NCI-H524 treated with DMSO at 0.1 percent for 48 hours (cell line): Measurements from ENCODE around the gene CDC42BPB.

Source experiments
- DNase-seq: peaks from one replicate; lab custom pipeline; 2025; lab: John Stamatoyannopoulos, UW

CDC42BPB gene

DNA sequence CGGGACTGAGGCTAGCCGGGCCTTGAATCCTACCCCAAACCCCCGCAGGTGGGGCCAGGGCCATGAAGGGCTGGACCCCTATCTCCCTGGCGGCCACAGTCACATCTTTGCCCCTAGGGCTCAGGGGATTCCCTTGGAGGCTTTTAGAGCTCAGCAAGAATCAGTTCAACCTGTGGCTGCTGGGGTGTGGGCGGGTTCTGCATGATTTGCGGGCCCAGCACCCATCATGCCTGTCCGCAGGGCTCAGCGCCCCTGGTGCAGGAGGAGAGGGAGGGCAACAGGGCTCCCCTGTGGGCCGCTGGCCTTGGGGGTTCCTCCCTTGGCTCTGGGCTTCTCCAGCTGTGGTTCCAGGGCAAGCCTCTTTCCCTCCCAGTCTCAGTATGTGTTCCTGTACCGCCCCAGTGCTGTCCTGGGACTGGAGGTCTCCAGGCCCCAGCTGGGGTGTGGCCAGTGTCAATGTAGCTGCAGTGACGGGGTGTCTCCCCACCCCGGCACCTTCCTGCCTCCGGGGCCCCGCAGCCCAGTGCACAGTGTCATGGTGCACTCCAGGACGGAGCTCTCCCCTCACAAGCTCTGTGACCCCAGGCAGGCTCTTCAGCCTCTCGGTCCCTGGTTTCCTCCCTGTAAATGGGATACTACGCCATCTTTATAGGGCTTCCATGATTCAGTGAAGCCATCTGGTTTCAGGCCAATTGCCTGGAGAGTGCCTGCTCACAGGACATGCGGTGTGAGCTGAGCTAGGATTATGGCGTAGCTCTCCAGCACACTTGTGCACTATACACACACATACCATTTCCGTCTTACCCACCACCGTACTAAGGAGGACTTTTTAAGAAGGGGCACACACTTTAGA, 16.8 kb upstream of the CDC42BPB start:
- DNase-seq = no peak

DNA sequence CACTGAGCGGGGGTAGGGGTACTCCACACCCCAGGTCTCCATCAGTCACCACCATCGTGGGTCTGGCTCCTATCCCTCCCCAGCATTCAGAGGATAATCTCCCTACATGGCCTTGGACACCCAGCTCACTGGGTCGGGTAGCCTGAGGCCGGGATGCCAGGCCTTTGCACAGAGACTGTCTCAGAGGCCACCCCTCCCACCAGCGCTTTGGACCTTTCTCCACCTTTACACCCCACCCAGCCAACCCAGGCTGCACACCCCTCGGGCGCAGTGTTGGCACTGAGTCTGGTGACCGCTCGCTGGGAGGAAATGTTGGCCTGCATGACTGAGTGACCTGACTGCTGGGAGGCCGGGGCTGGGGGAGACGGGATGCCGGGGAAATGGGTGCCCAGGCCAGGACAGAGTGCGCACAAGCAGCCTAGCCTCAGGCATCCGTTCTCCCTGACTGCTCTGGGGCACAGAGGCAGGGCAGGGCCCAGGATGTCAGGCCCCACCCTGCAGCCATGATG, 16.1 kb upstream of the CDC42BPB start:
- DNase-seq = no peak

DNA sequence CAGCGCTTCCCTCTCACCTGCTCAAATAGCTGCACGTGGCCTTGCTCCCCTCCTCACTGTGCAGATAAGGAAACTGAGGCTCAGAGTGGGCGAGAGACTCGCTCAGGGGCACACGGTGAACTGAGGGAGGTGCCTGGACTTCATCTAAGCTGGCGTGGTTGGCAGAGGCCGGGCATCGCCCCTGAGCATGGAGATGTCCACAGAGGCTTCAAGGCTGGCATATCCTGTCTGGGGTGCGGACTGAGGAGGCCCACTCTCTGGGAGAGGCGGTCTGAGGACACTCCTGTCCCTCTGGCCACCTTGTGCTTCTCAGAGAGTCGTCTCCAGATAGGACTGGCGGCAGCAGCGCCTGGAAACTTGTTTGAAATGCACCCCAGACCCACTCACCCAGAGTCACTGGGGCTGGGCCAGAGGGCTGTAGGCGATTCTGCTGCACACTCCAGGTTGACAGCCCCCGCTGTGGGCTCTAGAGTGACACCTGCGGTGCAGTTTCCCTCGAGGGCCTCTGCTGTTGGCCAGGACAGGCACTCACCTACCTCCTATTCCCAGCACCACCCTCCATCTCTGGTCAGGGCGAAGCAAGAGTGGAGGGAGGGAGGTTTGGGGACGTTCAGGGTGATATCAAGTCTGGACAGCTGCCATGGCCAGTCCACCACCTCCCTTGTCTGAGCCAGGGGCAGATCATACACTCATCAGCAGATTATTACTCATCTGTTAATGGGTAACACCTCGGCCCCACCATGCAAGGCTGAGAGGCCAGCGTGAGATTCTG, 15.4 kb upstream of the CDC42BPB start:
- no peak for DNase-seq

DNA sequence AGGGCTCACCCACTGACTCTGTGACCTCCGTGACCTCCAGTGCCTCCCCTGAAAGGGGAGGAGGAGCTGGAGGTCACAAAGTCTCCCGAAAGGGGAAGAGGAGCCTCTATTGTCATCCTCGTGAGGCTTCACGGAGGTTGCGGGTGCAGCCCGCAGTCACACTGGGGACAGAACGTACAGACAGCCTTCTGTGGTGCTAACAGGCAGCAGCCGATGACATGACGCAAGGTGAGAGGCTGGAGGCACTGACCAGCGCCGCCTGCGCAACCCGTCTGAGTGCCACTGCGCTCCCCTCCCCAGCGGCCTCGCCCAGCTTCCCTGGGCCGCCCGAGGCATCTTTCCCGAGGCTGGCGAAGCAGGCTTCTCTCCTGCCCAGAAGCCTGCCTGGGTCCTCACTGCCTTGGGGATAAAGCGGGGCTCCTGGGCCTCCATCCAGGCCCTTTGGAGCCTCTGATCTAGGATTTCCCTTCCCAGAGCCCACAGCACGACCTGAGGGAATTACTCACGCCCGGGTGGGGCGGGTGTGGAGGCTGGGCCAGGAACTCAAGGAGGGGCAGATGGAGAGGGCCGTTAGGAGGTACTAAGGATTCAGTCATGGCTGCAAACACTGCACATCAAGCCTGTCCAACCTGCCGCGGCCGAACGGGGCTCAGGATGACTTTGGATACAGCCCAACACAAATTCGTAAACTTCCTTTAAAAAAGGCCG, 14.3 kb upstream of the CDC42BPB start:
- no peak for DNase-seq

DNA sequence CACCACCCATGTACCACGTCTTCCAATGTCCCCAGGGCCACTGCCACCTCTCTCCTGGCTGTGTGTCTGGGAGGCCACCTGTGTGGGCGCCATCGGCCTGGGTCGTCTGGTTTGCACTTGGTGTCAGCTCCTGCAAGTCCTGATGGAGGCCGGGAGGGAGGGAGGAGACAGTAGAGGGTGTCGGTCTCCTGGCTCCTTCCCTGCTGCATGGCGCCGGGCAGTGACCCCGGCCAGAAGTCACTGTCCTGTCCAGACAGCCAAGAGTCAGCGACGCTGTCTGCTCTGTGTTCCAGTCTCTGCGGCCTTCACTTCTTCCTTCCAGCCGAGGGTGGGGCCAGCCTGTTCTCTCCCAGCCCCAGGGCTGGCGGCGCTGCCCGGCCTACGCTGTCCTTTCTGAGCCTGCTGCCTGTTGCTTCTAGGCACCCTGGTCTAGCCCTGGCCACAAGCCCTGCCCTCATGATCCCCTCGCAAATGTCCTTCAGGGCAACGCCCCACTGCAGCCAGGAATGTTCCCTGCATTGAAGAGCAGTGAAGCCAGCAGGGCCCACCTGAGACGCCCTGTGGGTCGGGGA, 13.7 kb upstream of the CDC42BPB start:
- DNase-seq = no peak

DNA sequence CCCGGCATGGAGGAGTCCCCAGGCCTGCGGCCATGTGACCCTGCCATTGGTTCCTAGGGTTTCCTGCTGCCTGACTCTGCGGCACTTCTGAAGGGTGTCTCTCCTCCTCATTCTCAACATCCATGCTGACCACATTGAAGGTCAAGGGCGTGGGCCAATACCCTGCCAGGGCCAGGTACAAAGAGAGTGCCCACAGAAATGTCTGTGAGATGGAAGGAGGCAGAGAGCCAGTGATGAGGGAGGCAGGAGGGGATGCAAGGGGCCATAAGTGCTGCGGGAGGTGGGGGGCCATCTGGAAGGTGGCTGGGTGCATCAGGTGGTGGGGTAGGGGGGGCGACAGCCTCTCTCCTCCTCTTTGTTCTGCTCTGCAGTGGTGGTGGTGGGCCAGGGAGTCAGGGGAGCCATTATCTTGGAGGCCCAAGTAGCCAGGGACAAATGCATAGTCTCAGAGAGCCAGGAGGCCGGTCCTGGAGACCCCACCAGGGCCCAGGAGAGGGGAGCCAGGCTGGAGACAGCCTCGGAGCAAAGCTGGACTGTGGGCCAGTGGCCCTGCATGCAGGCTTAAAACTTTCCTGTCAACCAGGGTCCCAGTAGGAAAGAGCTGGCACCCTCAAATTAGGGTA, 13.0 kb upstream of the CDC42BPB start:
- no peak for DNase-seq

DNA sequence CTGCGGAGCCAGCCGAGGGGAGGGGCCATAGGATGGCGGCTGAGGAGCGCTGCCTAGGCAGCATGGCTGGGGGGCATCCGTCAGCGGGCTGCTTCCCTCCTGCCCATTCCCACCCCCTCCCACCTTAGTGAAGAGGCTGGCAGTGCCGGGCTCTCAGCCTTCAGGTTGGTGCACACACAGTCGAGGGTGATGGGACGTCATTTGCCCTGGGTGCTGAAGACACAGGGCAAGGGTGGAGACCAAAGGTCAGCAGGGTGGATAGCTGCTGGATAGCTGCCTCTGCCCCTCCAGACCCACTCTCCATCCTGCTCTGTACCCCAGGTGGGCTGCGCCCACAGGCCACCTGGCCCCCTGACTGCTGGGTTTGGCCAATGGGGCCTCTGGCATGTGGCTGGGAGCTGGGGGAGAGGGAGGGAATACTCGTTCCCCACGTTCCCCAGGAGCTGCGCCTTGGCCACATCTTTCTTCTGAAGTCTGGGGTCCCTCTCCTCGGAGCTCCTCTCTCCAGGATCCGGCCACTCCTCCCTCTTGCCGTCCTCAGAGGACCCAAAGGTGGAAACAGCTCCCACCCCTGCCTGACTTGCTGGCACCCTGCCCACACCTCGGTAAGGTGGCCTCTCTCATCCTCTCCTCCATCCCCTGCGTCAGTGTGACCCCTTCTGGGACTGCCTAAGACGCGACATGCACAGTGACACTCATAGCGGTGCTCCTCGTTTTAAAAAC, 11.2 kb upstream of the CDC42BPB start:
- no peak for DNase-seq

DNA sequence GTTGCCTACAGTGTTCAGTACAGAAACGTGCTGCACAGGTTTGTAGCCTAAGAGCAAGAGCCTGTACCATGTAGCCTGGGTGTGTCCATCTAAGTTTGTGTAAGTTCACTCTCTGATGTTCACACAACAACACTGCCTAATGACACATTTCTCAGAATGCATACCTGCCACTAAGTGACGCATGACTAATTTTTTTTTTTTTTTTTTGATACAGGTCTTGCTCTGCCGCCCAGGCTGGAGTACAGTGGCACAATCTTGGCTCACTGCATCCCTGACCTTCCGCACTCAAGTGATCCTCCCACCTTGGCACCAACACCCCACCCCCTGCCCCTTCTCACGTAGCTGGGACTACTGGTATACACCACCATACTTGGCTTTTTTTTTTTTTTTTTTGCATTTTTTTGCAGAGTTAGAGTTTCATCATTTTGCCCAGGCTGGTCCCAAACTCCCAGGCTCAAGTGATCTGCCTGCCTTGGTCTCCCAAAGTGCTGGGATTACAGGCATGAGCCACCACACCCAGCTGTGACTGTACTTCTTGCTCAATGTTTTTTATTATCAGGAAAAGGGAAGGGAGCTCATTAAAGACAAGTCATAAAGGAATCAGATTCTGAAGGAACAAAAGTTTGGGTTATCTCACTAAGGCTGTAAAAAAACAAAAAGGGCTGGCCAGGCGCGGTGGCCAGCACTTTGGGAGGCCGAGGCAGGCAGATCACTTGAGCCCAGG, 10.0 kb upstream of the CDC42BPB start:
- no peak for DNase-seq

DNA sequence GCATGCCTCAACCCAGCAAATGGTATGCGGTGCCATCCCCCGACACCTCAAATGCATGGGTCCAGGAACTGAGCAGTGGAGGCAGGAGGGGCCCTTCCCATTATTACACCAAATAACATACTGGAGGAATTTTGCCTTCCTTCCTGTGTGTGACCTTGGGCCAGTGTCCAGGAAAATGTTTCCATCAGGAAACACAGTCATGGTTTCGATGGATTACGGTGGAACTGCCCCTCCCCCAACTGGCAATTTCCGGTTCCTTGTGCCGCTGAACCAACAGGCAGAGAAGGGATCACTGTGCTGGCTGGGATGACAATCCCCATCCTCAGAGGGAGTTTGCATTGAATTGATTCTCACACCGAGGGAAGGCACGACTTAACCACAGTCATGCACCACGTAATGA, 9.1 kb upstream of the CDC42BPB start:
- DNase-seq = no peak

DNA sequence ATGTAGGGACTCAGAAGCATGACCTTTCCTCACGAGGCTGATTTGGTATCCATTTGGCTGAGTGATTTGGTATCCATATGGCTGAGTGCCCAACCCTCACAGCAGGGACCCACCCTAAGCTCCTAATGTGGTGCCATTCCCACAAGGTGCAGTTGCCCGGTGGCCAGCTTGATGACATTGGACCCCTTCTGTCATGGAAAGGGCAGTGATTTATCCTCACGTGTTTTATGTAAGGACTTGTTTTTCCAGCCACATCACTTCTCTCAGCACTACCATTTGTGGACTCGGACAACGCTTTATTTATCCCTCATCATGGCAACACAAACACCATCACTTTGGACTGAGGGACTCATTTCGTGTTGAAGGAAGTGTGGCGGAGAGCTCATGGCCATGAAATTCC, 8.5 kb upstream of the CDC42BPB start:
- no peak for DNase-seq

DNA sequence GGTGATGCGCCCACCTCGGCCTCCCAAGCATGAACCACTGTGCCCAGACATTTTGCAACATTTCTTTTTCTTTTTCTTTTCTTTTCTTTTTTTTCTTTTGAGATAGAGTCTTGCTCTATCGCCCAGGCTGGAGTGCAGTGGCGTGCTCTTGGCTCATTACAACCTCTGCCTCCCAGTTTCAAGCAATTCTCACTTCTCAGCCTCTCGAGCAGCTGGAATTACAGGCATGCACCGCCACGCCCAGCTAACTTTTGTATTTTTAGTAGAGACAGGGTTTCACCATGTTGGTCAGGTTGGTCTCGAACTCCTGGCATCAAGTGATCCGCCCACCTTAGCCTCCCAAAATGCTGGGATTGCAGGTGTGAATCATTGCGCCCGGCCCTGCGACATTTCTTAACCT, 7.6 kb upstream of the CDC42BPB start:
- DNase-seq = no peak

DNA sequence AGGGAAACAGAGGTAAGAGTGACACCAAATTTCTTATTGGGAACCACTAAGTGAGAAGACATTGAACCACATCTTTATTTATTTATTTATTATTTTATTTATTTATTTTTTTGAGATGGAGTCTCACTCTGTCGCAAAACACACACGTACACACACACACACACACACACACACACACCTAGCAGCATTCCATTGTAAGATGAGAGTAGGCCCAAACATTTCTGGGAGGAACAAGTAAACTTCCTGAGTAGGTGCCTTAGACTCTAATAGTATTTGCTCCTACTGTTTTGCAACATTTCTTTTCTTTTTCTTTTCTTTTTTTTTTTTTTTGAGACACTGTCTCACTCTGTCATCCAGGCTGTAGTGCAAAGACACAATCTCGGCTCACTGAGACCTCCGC, 7.1 kb upstream of the CDC42BPB start:
- DNase-seq = no peak

DNA sequence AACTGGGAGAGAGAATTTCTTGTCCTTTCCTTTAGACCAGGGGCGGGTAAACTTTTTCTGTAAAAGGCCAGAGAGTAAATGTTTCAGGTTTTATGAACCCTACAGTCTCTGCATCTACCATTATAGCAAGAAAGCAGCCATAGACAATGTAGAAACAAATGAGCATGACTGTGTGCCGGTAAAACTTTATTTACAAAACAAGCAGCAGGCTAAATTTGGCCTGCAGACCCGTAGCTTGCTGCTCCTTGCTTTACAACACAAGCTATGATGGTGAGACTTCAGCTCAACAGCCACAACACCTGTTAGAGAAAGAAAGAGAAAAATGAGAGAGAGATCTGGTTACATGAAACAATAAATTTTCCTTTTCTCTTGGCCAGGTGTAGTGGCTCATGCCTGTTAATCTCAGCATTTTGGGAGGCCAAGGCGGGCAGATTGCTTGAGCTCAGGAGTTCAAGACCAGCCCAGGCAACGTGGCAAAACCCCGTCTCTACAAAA, 4.2 kb upstream of the CDC42BPB start:
- DNase-seq = no peak

DNA sequence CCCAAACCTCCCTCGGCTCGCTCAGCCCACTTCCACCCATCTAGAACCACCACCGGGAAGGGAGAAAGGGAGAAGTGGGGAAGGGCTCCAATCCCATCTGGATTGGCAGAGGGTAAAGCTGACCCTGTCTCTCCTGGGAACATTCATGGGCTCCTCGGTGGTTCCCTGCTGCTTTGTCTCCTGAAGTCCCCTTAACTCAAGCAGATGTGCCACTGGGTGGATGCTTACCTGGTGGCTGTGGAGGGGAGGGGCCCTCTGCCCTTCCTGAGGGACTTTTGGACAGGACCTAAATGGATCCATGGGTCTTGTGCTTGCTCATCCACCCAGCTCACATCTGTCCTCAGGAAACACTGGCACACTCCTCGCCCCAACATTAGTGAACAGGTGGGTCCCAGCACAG, 2.2 kb upstream of the CDC42BPB start:
- DNase-seq = no peak

DNA sequence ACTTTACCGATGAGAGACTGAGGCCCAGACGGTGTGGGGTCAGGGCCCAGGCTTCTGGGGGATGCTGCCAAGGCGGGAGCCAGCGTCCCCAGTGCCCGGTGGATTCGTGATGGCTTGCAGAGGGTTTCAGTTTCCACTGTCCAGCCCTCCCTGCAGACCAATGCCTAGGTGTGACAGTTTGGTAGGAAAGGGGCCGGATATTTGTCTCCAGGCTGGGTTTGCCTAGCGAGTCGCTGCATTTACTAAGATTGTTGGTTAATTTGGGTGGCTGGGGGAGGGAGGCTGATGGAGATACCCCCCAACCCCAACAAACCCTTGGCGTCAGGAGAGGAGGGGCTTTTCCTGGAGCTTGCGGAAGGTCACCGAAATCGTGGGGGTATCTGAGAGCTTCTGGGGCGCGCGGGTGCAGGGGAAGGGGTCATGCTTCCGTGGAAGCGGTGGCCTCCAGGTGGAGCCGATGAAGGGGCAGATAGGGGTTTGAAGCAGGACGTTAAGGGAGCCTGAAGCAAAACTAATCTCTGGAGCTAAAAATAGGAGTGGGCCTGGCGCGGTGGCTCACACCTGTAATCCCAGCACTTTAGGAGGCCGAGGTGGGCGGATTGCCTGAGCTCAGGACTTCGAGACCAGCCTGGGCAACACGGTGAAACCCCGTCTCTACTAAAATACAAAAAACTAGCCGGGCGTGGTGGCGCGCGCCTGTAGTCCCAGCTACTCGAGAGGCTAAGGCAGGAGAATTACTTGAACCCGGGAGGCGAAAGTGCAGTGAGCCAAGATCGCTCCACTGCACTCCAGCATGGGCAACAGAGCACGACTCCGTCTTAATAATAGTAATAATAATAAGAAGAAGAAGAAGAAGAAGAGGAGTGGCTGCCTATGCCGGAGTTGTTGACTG, 1.1 kb upstream of the CDC42BPB start:
- no peak for DNase-seq

DNA sequence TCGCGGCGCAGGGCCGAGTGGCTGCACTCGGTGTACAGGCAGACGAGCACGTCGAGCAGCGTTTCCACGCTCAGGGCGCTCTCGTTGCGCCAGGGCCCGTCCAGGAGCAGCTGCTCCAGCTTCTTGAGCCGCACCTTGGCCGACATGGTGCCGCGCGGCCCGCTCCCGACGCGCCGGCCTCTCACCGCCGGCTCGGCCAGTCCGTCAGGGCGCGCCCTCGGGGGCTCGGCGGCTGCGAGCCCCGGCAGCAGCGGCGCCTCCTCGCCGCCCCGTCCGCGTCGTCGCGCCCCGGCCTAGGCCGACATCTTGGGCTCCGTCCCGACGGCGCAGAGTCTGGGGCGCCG, 349 bp downstream of the CDC42BPB start:
- DNase-seq = no peak

DNA sequence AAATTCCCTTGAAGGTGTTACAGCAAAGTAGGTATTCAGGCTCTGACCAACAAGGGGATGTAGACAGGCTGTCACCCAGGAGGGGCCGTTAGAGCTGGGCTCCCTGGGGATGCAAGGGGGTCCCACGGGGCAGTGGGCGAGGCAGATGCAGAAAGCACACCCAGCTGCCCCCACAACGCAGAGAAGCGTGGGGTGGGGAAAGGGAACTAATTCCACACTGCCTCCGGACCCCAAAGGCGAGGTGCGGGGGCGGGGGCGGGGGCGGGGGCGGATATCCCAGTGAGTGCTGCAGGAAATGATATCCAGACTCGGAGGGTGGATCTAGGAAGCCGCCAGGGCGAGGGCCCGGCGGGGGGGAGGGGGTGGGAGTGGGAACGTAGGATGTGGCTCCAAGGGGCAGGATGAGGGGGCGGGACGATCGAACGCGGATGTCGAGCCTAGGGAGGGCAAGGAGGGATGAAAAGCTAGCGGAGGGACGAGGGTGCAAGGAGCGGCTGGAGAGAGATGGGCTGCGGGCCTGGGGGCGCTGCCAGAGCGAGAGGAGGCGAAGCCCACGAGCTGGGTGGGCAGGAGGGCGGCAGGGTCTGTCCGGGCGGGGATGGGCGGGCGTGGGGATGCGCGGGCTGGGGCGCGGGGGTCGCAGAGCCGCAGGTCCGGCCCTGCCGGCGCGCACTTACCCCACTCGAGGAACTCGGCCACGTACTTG, 874 bp downstream of the CDC42BPB start:
- DNase-seq = no peak

DNA sequence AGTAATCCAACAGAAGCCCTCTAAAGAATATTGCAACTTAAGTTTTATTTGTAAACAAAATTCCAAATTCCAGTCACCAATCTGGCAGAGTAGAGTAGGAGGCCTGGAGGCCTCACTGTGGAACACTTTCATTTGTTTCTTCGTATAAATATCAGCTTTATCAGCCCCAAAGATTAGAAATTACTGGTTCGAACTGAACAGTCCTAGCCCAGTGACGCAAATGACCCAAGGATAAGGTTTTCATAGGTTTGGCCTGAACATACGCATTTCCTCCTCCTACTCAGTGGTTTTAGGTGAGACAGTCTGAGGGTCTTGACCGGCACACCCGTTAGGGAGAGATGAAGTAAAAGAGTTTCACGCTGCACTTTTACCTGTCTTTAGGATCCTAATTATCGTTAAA, 1.7 kb downstream of the CDC42BPB start:
- no peak for DNase-seq

DNA sequence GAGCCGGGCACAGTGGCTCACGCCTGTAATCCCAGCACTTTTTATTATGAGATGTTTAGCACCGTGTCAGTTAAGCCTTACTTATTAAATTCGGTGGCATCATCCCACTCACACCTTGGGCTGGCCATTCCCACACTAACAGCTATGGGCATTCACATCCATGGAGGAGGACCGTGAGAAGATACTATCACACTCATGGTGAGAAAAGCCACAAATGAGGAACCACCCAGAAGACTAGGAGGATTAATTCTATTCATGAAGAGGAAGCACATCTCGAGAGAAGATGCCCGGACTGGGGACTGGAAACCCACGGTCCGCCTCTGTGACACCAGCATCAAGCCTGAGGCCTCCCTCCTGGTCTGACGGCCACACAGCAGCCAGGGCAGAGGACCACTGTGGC, 4.9 kb downstream of the CDC42BPB start:
- DNase-seq = no peak
